ENCODE results near the gene ASIC1. TPM values are rescaled to one million over a fixed set of nuclear protein-coding genes. Genes with fewer than 3 reads are reported as not detected.
A peak's percentile ranks its signal among the peaks of the same experiment; 100 is the strongest.

Gene ASIC1
- total RNA-seq, 4 donors from 2014 or later: 0.75 to 3.0 (median 0.81) TPM

DNA sequence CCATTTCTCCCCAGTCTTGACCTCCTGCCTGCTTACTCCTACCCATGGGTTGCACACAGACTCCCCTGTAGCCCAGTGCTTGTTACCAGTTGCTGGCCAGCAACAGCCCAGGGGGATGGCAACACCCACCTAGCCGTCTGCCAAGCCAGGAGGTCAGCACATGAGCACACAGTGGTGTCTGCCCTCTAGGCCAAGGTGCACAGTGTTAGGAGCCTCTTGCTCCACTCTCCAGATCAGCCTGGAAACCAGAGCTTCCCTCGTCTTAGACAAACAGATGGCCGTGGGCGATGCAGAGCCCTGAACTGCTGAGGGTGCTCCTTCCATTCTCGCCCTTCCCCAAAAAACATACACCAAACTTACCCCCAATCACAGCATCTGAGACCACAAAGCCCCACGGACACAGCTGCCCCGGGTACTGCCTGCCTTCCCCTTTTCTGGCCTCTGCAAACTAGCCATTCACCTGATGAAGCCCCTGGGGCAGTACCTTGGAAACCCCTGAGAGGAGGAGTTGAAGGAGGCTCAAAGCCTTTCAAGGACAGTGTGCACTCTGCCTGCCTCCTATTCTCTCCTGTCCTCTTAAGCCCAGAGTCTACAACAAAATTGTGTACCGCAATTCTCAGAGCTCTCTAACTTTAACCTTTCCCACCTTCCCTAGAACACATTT, 45.4 kb downstream of the ASIC1 start:
- no peak for TF ChIP-seq EP300 (IDR thresholded peaks at IDR 0.05; ENCODE audit: low read depth)
- no peak for TF ChIP-seq POLR2AphosphoS5 (IDR thresholded peaks at IDR 0.05)
- TF ChIP-seq, protein P1, sequence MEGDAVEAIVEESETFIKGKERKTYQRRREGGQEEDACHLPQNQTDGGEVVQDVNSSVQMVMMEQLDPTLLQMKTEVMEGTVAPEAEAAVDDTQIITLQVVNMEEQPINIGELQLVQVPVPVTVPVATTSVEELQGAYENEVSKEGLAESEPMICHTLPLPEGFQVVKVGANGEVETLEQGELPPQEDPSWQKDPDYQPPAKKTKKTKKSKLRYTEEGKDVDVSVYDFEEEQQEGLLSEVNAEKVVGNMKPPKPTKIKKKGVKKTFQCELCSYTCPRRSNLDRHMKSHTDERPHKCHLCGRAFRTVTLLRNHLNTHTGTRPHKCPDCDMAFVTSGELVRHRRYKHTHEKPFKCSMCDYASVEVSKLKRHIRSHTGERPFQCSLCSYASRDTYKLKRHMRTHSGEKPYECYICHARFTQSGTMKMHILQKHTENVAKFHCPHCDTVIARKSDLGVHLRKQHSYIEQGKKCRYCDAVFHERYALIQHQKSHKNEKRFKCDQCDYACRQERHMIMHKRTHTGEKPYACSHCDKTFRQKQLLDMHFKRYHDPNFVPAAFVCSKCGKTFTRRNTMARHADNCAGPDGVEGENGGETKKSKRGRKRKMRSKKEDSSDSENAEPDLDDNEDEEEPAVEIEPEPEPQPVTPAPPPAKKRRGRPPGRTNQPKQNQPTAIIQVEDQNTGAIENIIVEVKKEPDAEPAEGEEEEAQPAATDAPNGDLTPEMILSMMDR (IDR thresholded peaks at IDR 0.05): no peak
- TF ChIP-seq POLR2A (IDR thresholded peaks at IDR 0.05): no peak
- intact Hi-C loops (cut with DNase I; ENCODE audit: low total_unique reads): loop anchor here (10.0 kb wide), 1 partner anchor 72 kb away; no protein-coding TSS in a partner anchor
- WGBS, 2 donors (ENCODE audit: low coverage in 1 of 2): 79 to 83% methylated on average over 1 to 8 of the region's 8 CpGs

DNA sequence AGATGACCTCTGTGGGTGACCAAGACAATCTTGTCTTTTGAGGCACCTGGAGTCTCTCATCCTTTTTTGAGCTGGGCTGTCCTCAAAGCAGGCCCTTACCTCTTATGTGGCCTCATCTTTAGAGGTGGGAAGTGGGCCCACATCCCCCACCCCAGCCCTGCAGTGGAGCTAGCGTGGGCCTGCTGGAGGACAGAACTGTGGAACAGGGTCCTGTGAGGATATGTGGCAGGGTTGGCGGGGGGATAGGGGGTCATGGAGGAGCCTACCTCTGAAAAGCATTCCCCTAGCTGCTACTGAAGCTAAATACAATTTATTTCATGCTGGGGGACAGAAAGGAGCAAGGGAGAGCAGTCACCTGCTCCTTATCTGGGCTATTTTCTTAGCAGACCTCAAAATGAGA, 46.0 kb downstream of the ASIC1 start:
- intact Hi-C loops (cut with DNase I; ENCODE audit: low total_unique reads): loop anchor here (10.0 kb wide), 1 partner anchor 71 kb away; no protein-coding TSS in a partner anchor
- H3K9me3 ChIP-seq: no peaks in the 10 kb centered on the region
- no peak overlapping the region for H3K4me3 ChIP-seq
- peak overlapping the region in 1 of 4 donors; percentile 38 for H3K27ac ChIP-seq
- H3K36me3 ChIP-seq: peaks cover 0 to 12% (median 4%) of the 10 kb centered on the region in 4 donors
- H3K4me1 ChIP-seq: peaks cover 15 to 20% (median 17%) of the 10 kb centered on the region in 4 donors
- H3K27me3 ChIP-seq: no peaks in the 10 kb centered on the region
- WGBS, 2 donors (ENCODE audit: low coverage in 1 of 2): 90 to 100% methylated on average over 1 to 2 of the region's 2 CpGs
- TF ChIP-seq, protein P1 (IDR thresholded peaks at IDR 0.05): no peak
- TF ChIP-seq EP300 (IDR thresholded peaks at IDR 0.05; ENCODE audit: low read depth): no peak
- TF ChIP-seq POLR2AphosphoS5 (IDR thresholded peaks at IDR 0.05): no peak
- no peak for TF ChIP-seq POLR2A (IDR thresholded peaks at IDR 0.05)
- DNase-seq: no peak
- in situ Hi-C loops (cut with MboI; ENCODE audit: low pct_ligation_motif_present in 1 of 4, low pct_unique_long_range_greater_than_20kb in 1 of 4, low sequenced_read_pairs in 3 of 4): no loop called here

More for the DNA sequence above, 45.4 kb downstream of the ASIC1 start:
- no peak overlapping the region for H3K27ac ChIP-seq
- in situ Hi-C loops (cut with MboI; ENCODE audit: low pct_ligation_motif_present in 1 of 4, low pct_unique_long_range_greater_than_20kb in 1 of 4, low sequenced_read_pairs in 3 of 4): no loop called here
- peaks cover 0 to 17% (median 7%) of the 10 kb centered on the region in 4 donors for H3K36me3 ChIP-seq
- DNase-seq: no peak
- H3K27me3 ChIP-seq: no peaks in the 10 kb centered on the region
- no peaks in the 10 kb centered on the region for H3K9me3 ChIP-seq
- H3K4me1 ChIP-seq: peaks cover 15 to 20% (median 17%) of the 10 kb centered on the region in 4 donors
- no peak overlapping the region for H3K4me3 ChIP-seq

DNA sequence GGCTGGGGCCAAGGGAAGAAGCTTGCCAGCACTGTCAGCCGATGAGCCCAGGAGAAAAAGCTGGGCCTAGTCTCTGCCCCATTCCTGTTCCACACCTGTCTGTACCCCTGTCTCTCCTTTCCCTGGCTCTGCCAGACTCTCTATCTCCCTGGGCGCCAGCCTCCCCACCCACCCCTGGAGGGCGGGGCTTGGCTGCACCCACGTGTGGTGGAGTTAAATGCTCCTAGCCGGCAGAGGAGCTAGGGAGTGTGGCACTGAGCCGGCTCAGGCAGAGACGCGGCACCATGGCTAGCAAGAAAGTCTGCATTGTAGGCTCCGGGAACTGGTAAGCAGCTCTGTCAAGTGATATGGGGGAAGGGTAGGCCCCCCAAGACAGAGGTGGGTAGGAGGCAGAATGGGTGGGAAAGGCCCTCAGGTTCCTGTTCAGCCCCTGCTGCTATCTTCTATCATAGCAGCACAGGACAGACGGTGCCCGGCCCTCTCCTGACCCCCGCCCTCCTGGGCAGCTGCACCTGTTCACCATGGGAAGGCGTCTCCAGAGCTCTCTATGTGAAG, 46.4 kb downstream of the ASIC1 start, which contains the start of gene GPD1:
Gene GPD1, plus strand, starts transcription at position 242 of the 555 bp plus-strand sequence. Its CDS starts 43 bp downstream, at position 285.
- in situ Hi-C loops (cut with MboI; ENCODE audit: low pct_ligation_motif_present in 1 of 4, low pct_unique_long_range_greater_than_20kb in 1 of 4, low sequenced_read_pairs in 3 of 4): no loop called here
- H3K4me1 ChIP-seq: peaks cover 15 to 21% (median 17%) of the 10 kb centered on the region in 4 donors

More for the DNA sequence above, 46.4 kb downstream of the ASIC1 start, which contains the start of gene GPD1:
- WGBS, 2 donors (ENCODE audit: low coverage in 1 of 2): 23 to 60% methylated on average over 1 to 13 of the region's 13 CpGs
- peak; percentile 81 for DNase-seq
- Histone ChIP-seq H3K27ac (peak within 1 kb of the TSS in 1 of 4 donors; percentile 38), H3K36me3 (peaks cover 0 to 7% (median 2%) of the 10 kb centered on the region in 4 donors), H3K4me3 (no peak within 1 kb of the TSS), H3K27me3 (no peaks in the 10 kb centered on the region), H3K9me3 (no peaks in the 10 kb centered on the region)
- intact Hi-C loops (cut with DNase I; ENCODE audit: low total_unique reads): loop anchor here (10.0 kb wide), 1 partner anchor 71 kb away; no protein-coding TSS in a partner anchor
- TF ChIP-seq EP300 (IDR thresholded peaks at IDR 0.05; ENCODE audit: low read depth) (no peak), POLR2AphosphoS5 (IDR thresholded peaks at IDR 0.05) (peak; percentile 31 to 71 (median 50)), POLR2A (IDR thresholded peaks at IDR 0.05) (peak; percentile 52)
- TF ChIP-seq, protein P1 (IDR thresholded peaks at IDR 0.05): peak in 1 of 5 experiments; percentile 22
